GM04504 (cell line): Measurements from ENCODE around the gene STARD13.

ENCODE experiments used
- DNase-seq: peaks from one replicate; pipeline ENCODE4 v3.0.0-alpha.2; 2012; ENCODE audit warnings: low read depth

Gene STARD13

DNA sequence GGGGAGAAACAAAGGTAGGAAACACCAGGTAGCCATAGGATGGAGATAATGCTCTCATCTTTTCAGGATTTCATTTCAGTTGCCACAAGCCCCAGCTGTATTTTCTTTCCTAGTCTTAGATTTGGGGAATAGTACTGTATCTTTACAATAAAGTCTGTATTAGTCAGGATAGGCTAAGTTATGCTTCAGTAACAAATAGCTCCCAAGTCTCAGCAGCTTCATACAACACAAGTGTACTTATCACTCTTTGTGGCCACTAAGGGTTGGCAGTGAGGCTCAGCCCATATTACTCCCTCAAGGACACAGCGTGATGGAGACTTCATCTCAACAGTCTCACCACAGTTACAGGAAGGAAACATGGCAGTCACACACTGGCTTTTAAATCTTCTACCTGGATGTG, 61.4 kb downstream of the STARD13 start:
- no peak for DNase-seq

DNA sequence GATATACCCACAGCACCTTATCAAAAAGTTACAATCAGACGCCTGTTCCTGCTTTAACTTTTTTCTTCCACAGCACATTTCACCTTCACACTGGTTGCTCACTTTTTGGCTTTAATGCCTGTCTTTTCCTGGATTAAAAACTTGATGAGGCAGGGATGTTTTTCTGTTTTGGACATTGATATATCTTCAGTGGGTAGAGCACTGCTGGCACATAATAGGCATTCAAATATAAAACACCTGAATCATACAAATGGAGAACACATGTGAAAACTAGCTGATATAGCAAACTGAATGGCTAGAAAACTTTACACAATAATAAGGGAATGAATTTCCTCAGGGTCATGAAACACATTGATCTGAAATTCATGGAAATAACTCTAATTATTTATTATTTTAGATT, 65.6 kb downstream of the STARD13 start:
- no peak for DNase-seq

DNA sequence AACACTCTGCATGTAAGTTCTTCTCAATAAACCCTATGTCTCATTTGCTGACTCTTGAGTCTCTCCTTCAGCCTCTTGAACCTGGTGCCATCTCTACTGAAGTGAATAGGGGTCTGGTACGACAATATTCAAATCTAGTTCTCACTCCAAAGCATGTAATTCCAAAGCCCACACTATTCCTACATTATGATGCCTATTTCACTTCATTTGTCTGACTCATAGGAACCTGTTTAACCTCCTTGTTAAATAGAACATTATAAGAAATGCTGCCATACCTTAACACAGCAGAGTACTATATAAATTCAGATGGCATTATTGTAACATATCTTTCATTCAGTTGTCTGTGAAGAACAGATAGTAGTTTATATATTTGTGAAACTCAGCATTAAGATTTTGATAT, 67.1 kb downstream of the STARD13 start:
- no peak for DNase-seq

DNA sequence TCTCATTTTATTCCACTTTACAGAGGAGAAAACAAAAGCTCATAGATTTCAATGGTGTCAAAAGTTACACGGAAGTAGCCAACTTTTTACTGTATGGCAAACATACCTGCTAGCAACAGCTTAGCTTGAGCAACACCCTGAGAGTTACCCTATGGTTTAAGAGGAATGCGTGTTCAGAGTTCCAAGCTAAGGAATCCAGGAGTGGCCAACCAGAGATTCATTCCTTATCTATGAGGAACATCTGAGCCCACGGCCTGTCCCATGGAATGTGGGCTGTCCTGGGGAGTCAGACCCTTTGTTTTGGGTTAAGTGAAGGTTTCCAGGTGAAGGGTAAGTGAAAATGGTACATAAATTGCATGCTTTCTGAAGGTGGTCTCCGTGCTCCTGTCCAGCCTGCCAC, 67.5 kb downstream of the STARD13 start:
- DNase-seq = no peak

DNA sequence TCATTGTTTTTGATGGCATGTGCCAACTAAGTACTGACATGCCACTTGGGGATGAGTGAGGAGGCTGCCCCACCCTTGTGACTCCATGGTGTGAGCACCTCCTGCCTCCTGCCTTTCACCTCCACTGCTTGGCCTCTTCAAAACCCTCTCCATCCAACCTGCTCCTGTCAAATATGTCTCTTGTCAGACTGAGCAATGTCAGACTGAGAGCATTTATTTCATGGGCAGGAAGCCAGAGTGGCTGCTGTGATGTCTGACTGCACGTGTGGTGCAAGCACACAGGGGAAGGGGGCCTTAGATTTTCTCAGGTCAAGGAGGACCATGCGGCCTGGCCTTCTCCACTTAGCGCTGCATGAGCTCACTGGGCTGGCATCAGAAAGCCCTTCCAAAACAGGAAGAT, 68.3 kb downstream of the STARD13 start:
- no peak for DNase-seq

DNA sequence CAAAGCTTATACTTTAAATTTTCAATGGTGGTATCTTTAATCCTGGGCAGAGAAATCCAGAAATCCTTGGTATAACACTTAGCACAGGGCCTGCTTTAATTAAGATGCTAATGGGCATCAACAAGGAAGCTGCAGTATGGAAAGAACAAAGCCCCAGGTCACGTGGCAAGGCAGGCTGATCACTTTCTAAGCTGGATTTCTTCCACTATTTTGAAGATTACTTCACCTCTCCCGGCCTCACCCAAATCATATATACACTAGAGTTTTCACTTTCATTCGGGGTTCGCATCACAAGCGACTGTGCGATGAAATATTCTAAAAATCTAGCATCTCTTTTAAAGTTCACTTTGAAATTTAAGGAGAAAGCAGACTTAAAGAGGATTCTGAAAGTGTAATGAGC, 71.8 kb downstream of the STARD13 start:
- no peak for DNase-seq

DNA sequence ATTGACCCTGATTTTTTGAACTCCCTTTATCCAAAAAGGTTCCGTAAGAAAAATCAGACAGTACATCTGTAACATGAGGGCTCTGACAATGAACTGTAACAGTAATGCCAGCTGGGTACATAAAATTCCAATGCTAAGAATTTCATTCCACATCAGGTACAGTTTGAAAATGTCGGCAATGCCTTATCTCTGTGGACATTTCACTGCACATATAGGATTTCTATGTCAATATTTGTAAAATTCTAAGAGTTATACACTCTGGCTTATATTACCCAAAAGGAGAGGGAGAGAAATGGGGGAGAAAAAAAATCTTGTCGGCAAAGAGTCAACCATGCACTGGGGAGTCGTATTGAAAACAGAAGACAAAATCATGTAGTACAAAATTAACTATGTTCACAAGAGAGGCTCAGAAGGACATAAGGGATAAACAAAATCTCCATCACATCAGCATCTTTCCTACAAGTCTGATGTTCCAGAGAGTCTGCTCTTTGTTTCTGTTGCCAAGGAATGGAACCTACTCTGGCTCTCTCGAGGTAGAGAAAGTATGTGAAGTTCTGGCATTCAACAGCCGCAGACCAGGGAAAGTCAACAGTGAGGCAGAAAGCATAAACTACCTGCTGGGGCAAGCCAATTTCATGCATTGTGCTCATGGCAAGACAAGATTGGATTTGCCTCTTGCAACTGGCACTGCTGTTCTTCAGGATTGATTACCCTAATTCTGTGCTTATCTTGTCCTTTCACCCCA, 72.4 kb downstream of the STARD13 start:
- no peak for DNase-seq

DNA sequence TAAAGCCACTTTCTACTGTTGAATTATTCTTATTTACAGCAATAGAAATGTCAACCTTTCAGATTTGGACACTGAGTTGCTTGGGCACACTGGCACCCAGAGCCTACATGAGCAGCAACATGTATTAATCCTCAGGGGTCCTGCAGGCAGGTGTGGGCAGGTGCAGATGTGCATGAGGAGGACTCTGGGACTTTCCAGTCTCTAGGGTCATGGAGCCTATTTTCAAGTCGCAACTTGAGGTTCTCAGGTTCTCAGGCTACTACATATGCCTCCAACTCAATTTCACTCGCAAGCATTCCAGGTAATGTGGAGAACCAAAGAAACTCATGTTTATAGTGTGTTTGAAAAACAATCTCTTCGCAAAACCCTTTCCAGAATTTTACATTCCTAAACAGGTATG, 73.2 kb downstream of the STARD13 start:
- no peak for DNase-seq

DNA sequence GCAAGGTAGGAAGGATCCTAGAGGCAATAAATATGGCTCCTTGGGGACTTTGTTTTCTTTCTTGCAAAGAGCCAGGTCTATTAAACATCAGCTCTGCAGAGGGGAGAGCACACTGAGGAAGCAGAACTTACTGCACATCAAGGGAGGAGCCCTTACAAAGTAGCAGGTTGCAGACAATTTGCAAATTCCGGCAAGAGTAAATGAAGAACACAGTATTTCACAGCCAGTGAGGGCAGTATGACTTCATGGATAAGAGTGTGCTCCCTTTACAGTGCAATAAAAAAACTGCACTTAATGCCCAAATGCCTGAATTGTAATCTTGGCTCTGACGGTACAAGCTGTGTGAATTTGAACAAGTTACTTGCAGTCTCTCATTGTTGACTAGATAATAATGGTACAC, 75.5 kb downstream of the STARD13 start:
- DNase-seq = no peak

DNA sequence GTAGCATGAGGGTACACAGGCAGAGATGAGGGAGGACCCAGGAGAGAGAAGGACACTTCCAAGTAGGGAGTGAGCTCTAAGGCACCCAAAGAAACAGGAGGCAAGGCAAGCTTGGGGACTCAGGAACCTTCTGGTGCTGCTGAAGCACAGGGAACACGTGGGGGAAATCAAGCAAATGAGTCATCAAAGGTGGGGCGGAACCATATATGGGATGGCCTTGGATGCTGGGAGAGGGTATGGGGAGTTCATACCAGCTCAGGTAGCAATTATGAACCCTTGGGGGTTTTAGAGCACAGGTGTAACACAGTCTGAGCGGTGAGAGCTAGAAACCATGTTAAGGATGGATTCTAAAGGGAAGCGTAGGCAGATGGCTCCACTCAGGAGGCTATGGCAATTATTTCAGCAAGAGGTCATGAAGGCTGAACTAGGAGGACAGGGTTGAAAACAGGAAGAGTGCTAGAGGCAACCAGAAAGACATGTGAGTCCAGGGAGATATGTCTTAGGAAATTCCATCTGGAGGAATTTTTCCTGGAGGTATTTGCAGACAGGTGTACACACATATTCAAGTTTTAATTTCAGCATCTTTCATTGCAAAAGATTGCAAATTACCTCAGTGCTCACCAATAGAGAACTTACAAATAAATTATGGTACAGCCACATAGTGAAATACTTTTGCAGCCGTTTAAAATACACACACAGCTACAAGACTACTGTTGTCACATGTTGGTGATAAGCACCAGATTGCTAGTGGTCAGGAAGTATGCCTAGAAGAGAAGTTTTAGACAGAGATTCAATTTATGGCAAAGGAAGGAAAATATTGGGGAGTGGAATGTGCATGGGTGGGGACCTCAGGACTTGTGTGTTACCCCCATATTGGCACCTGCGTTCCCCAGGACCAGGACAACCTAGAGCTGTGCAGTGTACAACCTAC, 77.0 kb downstream of the STARD13 start:
- DNase-seq = no peak

DNA sequence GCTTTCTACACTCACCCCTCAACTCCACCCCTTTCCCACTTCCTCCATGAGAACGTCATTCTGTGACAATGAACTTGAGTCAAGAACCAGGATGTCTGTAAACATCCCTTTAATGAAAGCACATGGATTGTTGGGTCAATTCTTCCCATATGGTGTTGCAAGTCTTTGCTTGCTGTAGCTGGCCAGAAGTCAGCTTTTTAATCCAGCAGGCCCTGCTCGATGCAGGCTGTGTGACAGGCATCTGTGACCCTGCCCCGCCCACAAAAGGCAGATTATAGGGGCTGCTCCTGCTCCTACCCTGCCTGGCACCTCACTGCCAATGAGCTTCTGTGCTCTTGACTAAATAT, 78.0 kb downstream of the STARD13 start:
- peak; percentile 83 for DNase-seq

DNA sequence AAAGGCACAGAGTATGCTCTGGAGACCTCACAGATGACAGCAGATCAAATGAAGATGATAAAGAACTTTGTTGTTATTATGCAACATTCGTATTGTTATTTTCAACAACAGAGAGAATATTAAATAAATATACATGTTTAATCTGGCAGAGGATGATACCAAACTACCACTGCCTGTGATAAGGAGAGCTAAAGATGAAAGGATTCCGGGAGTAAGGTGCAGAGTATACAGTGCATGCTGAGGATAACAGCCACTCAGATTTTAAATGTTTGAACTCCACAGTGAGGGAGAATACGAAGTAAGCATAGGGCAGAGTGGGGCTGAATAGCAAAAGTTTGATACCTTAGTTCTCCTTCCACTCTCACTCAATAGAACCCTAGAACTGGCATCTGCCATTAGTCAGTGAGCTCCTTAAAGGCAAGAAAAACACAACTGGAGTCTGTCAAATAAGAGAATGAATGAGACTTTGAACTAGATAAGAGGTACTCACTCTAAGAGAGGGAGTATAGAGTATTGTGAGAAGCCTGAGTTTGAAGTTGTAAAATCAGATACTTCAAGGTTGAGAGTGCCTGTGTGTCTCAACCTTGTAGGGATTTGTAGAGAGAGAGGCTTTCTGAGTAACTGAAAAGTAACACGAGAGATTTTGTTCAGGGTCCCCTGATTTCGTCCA, 78.5 kb downstream of the STARD13 start:
- no peak for DNase-seq

DNA sequence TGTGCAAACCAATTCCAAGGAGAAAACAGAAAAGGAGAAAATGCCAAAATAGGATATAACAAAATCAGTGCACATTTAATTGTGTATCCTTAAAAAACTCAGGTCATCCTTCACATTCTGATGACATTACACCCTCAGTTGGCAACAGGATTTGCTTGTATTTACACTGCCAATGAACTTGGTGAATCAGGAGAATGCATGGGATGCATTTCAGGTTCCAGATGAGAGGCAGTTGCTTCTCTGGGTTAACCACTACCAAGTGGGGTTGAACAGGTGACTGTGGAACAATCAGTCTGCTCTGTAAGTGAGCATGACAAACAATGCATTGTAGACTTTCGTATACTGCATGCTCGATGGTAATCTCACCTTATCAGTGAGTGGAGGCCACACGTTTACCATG, 79.1 kb downstream of the STARD13 start:
- peak; percentile 37 for DNase-seq

DNA sequence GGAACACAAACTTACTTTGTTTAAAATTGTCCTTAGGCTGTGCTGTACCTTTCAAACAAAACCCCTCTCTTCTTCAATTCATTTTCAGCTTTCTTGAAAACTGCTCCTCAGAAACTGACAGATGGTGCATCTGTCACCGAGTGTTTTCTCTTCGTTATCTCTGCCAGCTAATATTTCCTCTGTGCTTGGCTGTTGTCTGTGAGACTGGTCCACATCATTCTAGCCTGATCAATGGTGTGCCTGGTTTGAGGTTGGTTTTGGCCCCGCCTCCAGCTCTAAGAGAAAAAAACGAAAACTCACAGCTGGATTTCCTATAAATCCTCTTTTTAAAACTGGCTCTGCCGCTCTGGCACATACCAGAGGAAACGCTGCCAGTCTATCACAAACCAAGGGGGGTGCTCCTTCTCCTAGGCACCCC, 79.7 kb downstream of the STARD13 start:
- DNase-seq = no peak

DNA sequence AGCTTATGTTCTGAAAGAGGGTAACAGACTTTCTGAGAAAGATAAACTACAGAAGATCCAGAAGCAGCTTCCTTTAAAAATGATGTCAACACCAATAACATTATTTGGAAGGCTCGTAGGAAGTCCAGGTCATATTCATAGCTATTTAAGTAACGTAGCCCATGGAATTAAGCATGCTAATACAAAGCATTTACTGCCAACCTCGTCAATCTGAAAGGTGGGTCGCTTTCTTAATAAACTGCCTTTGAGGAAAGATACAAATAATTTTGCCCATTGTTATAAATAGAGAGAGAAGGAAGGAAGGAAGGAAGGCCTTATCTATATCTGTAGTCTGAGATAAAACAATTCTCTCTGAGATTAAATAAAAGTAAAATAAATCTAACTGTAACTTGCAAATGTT, 80.3 kb downstream of the STARD13 start:
- DNase-seq = no peak

DNA sequence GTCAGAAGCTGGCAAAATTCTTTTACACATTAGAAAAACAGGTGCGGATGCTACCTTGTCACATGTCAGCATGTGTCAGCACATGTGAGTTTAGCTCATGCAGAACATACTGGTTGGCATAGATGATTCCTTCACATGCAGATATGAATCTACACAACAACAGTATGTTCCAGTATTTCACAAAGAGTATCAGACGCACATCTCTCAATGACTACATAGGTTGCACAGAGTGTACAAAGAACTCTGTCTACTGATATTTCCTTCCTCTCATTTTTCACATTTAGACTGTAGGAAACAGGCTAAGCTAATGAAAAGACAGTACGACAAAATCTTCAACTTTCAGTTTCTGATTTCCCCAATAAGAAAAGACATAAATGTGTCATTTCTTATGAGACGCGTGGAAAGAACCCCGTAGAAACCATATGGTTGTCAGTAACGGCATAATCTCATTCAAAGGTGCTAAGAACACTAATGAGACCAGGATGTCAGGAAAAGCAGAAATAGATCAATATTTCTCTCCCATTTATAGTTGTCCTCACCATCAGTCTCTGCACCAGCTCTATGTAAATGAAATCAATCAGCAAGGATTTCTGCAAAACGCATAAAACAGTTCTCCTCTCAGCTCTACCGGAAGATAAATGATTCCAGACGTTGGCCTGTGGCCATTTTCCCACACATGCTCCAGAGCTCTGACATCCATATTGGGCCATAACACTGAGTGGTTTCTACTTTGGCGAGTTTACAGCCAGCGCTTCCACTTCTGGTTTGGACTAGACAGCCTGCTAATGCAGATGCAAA, 81.2 kb downstream of the STARD13 start:
- peak; percentile 98 for DNase-seq

DNA sequence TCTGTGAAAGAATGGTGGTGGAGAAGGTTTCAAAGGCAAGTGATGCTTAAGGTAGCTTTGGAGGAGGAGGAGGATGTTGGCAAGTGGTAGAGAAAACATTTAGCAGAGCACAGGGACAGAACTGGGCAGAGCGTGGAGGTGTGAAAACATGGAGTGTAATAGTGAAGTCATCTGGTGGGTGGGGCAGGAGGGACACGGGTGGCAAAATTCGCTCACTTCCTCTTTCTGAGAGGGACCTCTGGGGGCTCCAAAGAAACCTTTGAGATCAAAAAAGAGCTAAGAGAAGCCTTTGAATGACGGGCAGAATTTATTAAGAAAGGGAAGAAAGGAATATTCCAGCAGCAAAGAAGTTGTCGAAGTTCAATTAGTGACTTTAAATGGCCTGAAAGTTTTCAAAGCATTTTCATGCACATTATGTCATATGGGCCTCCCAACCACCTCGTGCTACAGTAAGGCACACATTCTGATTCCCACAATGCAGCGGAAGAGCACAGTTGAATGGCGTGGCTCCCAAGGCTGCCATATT, 82.8 kb downstream of the STARD13 start:
- no peak for DNase-seq

DNA sequence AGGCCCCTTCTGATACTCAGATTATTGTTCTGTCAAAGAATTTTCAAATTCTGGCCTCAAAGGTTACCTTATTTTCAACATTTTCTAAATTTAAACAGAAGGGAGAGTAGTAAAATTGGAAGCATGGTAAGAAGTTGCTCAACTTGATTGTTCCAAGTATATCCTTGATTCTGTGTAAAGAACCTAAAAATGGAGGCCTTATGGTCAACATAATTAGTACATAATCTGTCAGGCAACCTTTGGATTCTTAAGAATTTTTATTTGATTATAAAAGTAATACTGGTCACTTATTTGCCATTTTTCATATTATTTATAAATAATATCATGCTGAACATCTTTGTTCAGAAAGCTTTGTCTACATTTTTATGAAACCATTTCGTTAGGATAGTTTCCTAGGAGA, 83.9 kb downstream of the STARD13 start:
- DNase-seq = no peak

DNA sequence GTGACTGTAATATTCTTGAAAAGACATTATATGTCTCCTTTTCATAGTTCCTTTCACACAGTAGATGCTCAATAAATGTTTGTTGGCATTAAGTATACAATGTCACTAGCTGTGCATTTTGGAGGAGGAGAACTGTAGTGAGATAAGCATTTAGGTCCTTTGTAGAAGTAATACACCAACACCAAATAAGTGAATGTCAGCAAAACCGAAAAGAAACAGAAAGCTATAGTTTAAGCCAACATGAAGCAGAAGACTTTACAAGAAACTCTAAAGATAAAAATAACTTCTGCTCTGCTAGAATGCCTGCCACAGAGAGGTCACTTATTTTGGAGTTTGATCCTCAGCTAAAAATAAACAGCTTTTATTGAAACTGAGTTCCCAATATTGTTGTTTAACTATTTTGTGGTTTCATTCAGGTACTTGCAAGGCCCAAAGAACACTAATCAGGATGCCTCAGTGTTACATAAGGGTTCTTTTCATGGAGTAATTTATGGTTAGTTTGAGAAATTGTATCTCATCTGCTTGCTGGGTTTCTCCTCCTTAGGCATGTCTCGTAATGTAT, 86.2 kb downstream of the STARD13 start:
- no peak for DNase-seq

DNA sequence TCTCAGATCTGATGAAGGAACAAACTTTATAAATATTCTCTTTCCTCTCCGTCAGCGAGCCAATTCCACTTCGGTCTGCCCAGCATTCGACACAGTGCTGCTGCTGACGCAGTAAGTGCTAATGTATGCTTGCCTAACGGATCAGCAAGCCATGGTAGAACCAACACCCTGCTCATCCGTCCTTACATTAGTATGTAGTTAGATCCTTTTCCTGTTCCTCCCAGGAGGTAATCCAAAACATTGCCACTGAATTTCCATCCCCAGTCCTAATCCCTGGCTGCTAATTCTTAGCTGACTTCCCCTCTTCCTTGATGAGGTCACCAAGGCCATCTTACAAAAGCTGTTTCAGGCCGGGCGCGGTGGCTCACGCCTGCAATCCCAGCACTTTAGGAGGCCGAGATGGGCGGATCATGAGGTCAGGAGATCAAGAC, 88.0 kb downstream of the STARD13 start:
- DNase-seq = no peak

DNA sequence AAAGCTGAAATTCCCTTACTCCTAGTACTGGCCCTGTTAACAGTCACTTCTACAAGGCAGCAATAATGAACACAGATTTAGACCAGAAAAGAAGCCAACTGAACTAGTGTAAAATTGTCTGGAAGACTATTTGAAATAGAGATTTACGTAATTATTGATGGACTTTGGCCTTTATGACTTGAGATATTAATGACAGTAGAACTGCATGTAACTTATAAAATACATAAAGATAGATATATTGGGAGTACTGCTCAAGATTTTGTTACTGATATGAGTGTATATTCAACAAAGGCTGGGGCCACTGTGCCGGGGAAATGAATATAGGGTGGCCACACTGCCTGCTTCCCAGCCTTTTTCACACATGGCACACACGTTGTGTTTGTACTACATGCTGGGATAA, 88.8 kb downstream of the STARD13 start:
- DNase-seq = no peak
